OCI-LY1 (cell line): Measurements from ENCODE around the gene INTS13.
"Not testable (repeated sequence)": the region's sequence is repeated elsewhere in the genome, so short reads cannot be mapped to it uniquely, and the experiment has no call there.

Experiments used
- CTCF ChIP-seq: fragments of 200-600 bp; sonication (generic), shearing (Covaris generic); IDR thresholded peaks from 2 replicates; pipeline ENCODE4 v1.5.1; 2017; ENCODE audit warnings: mild to moderate bottlenecking, antibody characterized with exemption, low read length, moderate library complexity, mixed read lengths
- EZH2 ChIP-seq: fragments of 200-600 bp; sonication (generic), shearing (Covaris generic); IDR thresholded peaks from 2 replicates; pipeline ENCODE4 v1.8.0; 2017; ENCODE audit warnings: borderline replicate concordance, mixed run types, mild to moderate bottlenecking, antibody characterized with exemption, low read length, moderate library complexity, mixed read lengths

- not testable (repeated sequence) for TF ChIP-seq CTCF, EZH2
Observed at GRCh38 chr12:26903396-26903795, 34.4 kb downstream of the INTS13 start.
